Kasumi-1 (cell line): Measurements from ENCODE around the gene ERAS.
A peak's percentile ranks its signal among the peaks of the same experiment; 100 is the strongest.

Experiments
- DNase-seq, 2 experiments: peaks; one replicate each; lab custom pipeline; 2025; lab: John Stamatoyannopoulos, UW

The ERAS gene, protein sequence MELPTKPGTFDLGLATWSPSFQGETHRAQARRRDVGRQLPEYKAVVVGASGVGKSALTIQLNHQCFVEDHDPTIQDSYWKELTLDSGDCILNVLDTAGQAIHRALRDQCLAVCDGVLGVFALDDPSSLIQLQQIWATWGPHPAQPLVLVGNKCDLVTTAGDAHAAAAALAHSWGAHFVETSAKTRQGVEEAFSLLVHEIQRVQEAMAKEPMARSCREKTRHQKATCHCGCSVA

DNA sequence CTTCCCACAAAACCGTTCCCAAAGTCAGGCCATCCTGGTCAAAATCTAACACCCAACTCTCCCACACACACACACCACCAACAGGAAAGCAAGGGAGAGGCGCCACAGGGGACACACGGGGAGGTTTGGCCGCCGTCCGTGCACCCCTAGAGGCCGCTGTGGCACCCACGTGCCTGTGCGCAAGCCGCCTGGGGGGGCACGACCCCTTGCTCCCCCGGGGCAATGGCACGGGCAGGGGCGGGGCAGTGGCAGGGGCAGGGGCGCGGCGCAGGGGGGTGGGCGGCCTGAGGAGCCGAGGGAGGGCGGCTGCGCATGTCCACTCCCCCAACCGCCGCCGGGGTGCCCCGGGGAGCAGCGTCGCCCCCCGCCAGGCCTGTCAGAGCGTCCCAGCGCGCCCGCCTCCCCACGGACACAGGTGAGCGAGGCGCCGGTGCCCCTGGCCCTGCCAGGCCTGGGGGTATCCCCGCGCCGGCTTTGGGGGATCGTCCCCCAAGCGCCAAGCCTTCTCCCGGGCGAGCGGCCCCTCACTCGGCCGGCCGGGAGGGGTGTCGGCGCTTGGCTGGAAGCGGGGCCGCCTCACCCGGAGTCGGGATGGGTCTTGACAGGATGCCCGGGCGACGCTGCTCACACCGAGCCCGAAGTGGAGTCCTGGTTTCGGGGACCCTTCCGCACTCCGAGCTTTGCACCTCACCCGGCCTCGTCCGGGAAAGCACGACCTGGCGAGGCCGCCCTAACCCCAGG lies at the start of gene ERAS:
ERAS (plus strand) TSS at position 379 of the 741 bp plus-strand sequence. CDS start 2,611 bp downstream, outside the sequence.
- peak; percentile 33 to 58 for DNase-seq

GRCh38 chrX:48776818-48777439 lies 49.4 kb upstream of the ERAS start:
- no peak for DNase-seq

GRCh38 chrX:48779399-48779798 lies 46.9 kb upstream of the ERAS start:
- no peak for DNase-seq

- no peak for DNase-seq
Observed at GRCh38 chrX:48781705-48782104, 44.6 kb upstream of the ERAS start.

DNA sequence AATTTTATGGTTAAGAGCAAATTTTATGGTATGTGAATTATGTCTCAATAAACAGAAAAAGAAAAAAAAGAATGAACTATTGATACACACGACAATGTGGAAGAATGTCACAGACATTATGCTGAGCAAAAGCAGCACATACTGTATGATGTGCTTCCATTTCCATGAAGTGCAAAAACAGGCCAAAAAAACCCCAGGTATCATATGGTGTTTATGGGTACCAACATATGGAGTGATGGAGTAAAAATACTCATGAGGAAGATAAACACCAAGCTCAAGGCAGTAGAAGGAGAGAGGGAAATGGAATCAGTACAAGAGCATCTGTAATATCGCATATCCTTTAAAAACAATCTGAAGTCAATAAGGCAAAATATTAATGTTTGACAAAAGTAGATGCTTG lies 44.1 kb upstream of the ERAS start:
- no peak for DNase-seq

GRCh38 chrX:48782795-48783194 lies 43.5 kb upstream of the ERAS start:
- no peak for DNase-seq

- DNase-seq = no peak
Observed at GRCh38 chrX:48784726-48785125, 41.6 kb upstream of the ERAS start.

DNA sequence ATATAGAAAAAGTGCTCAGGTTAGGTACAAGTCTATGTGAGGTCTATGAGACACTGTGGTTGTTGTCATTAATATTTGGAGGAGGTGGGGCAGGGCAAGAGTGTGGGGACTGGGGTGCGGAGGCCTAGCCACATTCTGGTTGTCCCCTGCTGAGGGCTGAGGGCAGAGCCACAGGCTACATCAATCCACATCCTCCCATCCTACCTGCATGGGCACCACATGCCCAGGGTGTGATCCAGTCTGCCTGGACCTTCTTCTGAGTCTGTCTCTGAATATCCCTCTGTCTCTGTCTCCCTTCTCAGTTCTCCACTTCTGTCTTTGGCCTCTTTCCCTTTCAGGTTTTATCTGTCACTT lies 41.1 kb upstream of the ERAS start:
- DNase-seq = no peak

DNA sequence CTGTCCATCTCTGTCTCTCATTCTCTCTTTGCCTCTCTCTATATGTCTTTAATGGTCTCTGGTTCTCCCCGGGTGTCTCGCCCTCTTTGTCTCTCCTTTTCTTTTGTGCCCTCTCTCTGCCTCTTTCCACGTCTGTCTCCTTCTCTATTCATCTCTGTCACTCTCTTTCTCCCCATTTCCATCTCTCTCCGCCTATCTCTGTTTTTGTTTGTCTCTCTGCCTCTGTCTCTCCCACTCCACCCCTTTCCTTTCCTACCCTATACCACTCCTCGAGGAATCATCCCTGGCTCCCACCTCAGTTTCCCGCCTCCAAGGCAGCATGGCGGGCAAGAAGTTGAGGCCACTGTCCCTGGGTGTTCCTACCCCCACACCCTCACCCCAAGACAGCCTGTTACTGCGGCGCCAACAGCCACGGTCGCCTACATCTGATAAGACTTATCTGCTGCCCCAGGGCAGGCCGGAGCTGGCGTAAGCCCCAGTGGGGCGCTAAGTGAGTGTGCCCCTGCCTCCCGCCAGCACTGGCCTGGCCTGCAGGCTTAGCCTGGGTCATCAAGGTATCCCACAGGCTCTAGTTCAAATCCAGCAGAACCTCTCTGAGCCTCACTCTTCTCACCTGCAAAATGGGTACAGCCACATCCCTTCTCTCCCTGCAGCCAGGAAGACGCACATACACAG lies 40.6 kb upstream of the ERAS start:
- DNase-seq = no peak

GRCh38 chrX:48786341-48786800 lies 39.9 kb upstream of the ERAS start, which contains the start of gene GATA1:
GATA1 (plus strand) TSS chrX:48786590; CDS start chrX:48791110, 4,520 bp downstream.
- no peak for DNase-seq

GRCh38 chrX:48786825-48787504 lies 39.3 kb upstream of the ERAS start:
- DNase-seq = no peak

DNA sequence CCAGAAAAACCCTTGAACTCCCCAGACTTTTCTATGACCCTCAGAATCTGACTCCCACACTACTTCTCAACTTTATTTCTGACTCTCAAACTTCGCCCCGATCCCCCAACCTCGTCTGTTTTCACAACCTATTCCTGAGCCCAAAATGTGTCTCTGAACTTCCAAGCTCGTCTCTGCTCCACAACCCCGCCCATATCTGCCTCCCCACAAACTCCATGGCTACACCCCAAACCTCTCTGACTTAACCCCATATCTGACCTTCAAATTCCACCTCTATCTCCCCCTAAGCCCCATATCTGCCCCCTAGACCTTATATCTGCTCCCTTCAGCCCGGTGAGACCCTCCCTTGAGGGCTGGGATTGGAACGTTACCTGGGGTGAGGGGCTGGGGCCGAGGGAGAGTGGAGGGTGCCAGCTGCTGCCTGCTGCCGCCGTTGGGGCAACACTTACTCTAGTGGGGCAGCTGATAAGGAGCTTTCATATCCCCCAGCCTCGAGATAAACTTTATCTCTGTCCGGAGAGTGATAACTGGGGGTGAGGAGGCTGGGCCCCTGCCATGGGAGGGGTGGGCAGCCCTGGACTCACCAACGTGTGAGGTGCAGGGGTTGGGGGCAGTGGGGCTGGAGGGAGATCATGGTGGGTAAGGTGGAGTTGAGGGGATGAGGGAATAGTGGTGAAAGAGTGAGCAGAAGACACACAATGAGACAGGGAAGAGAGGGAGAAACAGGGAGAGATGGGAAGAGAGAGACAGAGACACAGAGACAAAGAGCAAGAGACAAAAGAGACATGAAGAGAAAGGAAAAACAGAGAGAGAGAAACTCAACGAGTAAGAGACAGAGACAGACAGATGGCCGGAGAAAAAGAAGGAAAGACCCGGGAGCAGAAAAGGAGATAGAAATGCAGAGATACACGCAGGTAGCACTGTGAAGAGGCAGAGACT lies 38.5 kb upstream of the ERAS start:
- no peak for DNase-seq

DNA sequence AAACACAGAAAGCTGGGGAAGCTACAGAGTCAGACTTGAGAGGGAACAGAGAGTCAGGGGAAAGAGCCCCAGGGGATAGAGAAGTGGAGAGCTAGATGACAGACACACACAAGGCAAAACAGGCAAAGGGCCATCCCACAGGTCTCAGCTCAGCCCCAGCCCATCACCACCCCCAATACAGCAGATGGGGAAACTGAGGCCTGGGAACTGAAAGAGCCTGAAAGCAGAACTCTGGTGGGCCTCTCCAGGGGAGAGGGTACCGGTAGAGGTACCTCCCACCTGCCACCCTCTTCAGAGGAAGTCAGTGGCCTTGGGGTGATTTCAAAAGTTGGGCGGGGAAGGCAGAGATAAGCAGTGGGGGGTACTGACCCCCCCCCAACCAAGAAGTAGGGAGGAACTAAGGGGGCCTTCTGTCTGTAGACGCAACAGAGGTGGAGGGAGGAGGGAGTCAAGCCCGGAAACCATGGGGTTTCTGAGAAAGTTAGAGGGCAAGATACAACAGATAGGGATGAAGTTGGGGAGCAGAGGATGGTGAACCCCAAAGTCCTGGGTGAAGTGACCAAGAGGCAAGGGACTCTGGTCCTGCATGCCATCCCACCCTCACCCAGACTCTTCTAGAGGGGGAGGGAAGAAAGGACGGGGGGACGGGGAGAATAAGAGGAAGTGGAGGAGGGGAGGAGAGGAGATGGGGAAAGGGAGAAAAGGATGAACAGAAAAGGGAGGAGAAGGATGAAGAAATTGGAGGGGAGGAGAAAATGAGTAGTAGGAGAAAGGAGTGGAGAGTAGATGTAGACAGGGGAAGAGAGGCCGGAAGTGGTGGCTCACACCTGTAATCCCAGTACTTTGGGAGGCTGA lies 36.7 kb upstream of the ERAS start:
- no peak for DNase-seq

DNA sequence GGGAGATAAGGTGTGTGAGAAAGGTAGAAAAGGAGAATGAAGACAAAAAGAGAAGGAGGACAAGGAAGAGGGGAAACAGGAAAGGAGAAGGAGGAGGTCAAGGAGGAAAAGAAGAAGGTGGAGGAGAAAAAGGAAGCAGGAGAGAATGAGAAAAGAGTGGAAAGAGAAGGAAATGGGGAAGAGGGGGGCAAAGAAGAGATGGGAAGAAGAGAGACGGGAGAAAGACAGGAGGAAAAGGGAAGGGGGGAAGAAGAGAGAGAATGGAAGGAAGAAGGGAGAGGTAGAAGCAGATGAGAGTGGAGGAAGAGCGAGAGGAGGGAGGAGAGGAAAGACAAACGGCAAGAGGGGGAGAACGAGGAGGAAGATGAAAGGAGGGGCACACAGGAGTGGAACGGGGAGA lies 35.8 kb upstream of the ERAS start:
- DNase-seq = no peak

GRCh38 chrX:48791063-48791820 lies 35.1 kb upstream of the ERAS start:
- no peak for DNase-seq

DNA sequence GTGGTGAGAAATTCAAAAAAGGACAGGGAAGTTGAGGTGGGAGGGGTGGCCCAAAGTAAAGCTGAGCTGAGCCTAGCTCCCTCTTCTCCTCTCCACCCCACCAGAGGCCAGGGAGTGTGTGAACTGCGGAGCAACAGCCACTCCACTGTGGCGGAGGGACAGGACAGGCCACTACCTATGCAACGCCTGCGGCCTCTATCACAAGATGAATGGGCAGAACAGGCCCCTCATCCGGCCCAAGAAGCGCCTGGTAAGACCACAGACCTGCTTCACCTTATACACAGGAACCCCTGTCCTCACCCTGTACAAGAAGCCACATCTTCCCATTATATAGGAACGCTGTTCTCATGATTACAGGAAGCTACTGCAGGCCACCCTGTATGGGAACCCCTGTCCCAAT lies 34.1 kb upstream of the ERAS start:
- DNase-seq = no peak

- DNase-seq = no peak
Observed at GRCh38 chrX:48793935-48794334, 32.4 kb upstream of the ERAS start.

GRCh38 chrX:48794340-48794910 lies 31.9 kb upstream of the ERAS start:
- no peak for DNase-seq
